HEK293 (cell line): ENCODE data around the gene MRPL39.

Source experiments
- CTCF ChIA-PET: fragments of 350-600 bp; formaldehyde crosslinking; extraction: SDS; loops from one replicate; lab custom pipeline; 2021; ENCODE audit warnings: antibody characterized with exemption; lab: Yijun Ruan, JAX
- POLR2A ChIA-PET: fragments of 300-600 bp; formaldehyde crosslinking; extraction: SDS; loops from one replicate; lab custom pipeline; 2020; ENCODE audit warnings: antibody characterized with exemption, inconsistent platforms; lab: Yijun Ruan, JAX
- H3K27ac ChIP-seq: fragments of 200-500 bp; sonication (Bioruptor generic); 2 replicates; pipeline ENCODE4 v1.5.1; 2014; ENCODE audit warnings: low read depth, low read length, control low read depth, inconsistent platforms; ENCODE audit errors: extremely low read depth
- H3K36me3 ChIP-seq, 2 experiments: fragments of 200-500 bp in 1 of 2; sonication (Bioruptor generic) in 1 of 2; 1 replicate in 1 of 2; 2 replicates in 1 of 2; pipeline ENCODE4 v1.5.1; 2014 to 2017; ENCODE audit warnings: inconsistent platforms in 2 of 2, low read length in 2 of 2; ENCODE audit not compliant: control insufficient read depth in 2 of 2, insufficient read depth in 1 of 2
- H3K4me1 ChIP-seq: fragments of 200-500 bp; sonication (Bioruptor generic); 2 replicates; pipeline ENCODE4 v1.5.1; 2014; ENCODE audit warnings: mild to moderate bottlenecking, low read length, inconsistent platforms; ENCODE audit not compliant: control insufficient read depth, insufficient read depth
- H3K4me3 ChIP-seq: 2 replicates; pipeline ENCODE4 v1.5.1; 2011; ENCODE audit warnings: low read depth, mild to moderate bottlenecking, control low read depth, low read length, moderate library complexity
- H3K9me3 ChIP-seq: fragments of 200-500 bp; sonication (Bioruptor generic); 2 replicates; pipeline ENCODE4 v1.5.1; 2014; ENCODE audit warnings: low read depth, low read length, inconsistent platforms; ENCODE audit not compliant: control insufficient read depth, insufficient read depth
- BCL11B ChIP-seq: fragments of 450-650 bp; formaldehyde crosslinking; IDR thresholded peaks from 2 replicates; pipeline ENCODE4 v1.5.1; 2016; ENCODE audit warnings: low read depth, missing biosample characterization, missing genetic modification characterization
- GLIS2 ChIP-seq: fragments of 450-650 bp; formaldehyde crosslinking; IDR thresholded peaks from 2 replicates; pipeline ENCODE4 v1.5.1; 2016; ENCODE audit warnings: missing biosample characterization, missing genetic modification characterization
- SCRT1 ChIP-seq: fragments of 450-650 bp; formaldehyde crosslinking; IDR thresholded peaks from 2 replicates; pipeline ENCODE4 v1.5.1; 2016; ENCODE audit warnings: missing biosample characterization, missing genetic modification characterization, borderline replicate concordance
- YY1 ChIP-seq: fragments of 450-650 bp; formaldehyde crosslinking; IDR thresholded peaks from 2 replicates; pipeline ENCODE4 v1.5.1; 2018; ENCODE audit warnings: missing biosample characterization, missing genetic modification characterization
- ZBTB26 ChIP-seq: fragments of 450-650 bp; formaldehyde crosslinking; optimal IDR thresholded peaks from 2 replicates; pipeline ENCODE3; 2016; ENCODE audit warnings: missing biosample characterization, mild to moderate bottlenecking, missing genetic modification characterization
- ZEB2 ChIP-seq: fragments of 450-650 bp; formaldehyde crosslinking; IDR thresholded peaks from 2 replicates; pipeline ENCODE4 v1.5.1; 2016; ENCODE audit warnings: missing biosample characterization, missing genetic modification characterization
- ZNF155 ChIP-seq: fragments of 450-650 bp; formaldehyde crosslinking; IDR thresholded peaks from 2 replicates; pipeline ENCODE4 v1.5.1; 2016; ENCODE audit warnings: missing biosample characterization, missing genetic modification characterization
- ZNF18 ChIP-seq: fragments of 450-650 bp; formaldehyde crosslinking; IDR thresholded peaks from 2 replicates; pipeline ENCODE4 v1.5.1; 2016; ENCODE audit warnings: missing biosample characterization, missing genetic modification characterization
- ZNF202 ChIP-seq: fragments of 450-650 bp; formaldehyde crosslinking; IDR thresholded peaks from 2 replicates; pipeline ENCODE4 v1.5.1; 2016; ENCODE audit warnings: missing biosample characterization, missing genetic modification characterization, borderline replicate concordance
- ZNF223 ChIP-seq: fragments of 450-650 bp; formaldehyde crosslinking; IDR thresholded peaks from 2 replicates; pipeline ENCODE4 v1.5.1; 2016; ENCODE audit warnings: missing biosample characterization, missing genetic modification characterization
- ZNF23 ChIP-seq: fragments of 450-650 bp; formaldehyde crosslinking; IDR thresholded peaks from 2 replicates; pipeline ENCODE4 v1.5.1; 2016; ENCODE audit warnings: missing biosample characterization, missing genetic modification characterization, borderline replicate concordance
- ZNF324 ChIP-seq: fragments of 450-650 bp; formaldehyde crosslinking; IDR thresholded peaks from 2 replicates; pipeline ENCODE4 v1.5.1; 2016; ENCODE audit warnings: missing biosample characterization, missing genetic modification characterization
- ZNF354C ChIP-seq: fragments of 450-650 bp; formaldehyde crosslinking; IDR thresholded peaks from 2 replicates; pipeline ENCODE4 v1.5.1; 2016; ENCODE audit warnings: missing biosample characterization, missing genetic modification characterization, low read depth, borderline replicate concordance
- ZNF416 ChIP-seq: fragments of 450-650 bp; formaldehyde crosslinking; IDR thresholded peaks from 2 replicates; pipeline ENCODE4 v1.5.1; 2016; ENCODE audit warnings: missing biosample characterization, missing genetic modification characterization
- ZNF449 ChIP-seq: fragments of 450-650 bp; formaldehyde crosslinking; IDR thresholded peaks from 2 replicates; pipeline ENCODE4 v1.5.1; 2017; ENCODE audit warnings: missing biosample characterization, mild to moderate bottlenecking, missing genetic modification characterization, moderate library complexity
- ZNF530 ChIP-seq: fragments of 450-650 bp; formaldehyde crosslinking; IDR thresholded peaks from 2 replicates; pipeline ENCODE4 v1.5.1; 2016; ENCODE audit warnings: low read depth, missing biosample characterization, missing genetic modification characterization
- ZSCAN5A ChIP-seq: fragments of 450-650 bp; formaldehyde crosslinking; IDR thresholded peaks from 2 replicates; pipeline ENCODE4 v1.5.1; 2016; ENCODE audit warnings: missing biosample characterization, missing genetic modification characterization
- TF ChIP-seq, protein P1 (sequence below): fragments of 450-650 bp; formaldehyde crosslinking; IDR thresholded peaks from 2 replicates; pipeline ENCODE4 v1.5.1; 2016; ENCODE audit warnings: missing biosample characterization, missing genetic modification characterization
- TF ChIP-seq, protein P2 (sequence below): fragments of 450-650 bp; formaldehyde crosslinking; IDR thresholded peaks from 2 replicates; pipeline ENCODE4 v1.5.1; 2016; ENCODE audit warnings: missing biosample characterization, missing genetic modification characterization
- TF ChIP-seq, protein P3 (sequence below): fragments of 450-650 bp; formaldehyde crosslinking; IDR thresholded peaks from 2 replicates; pipeline ENCODE4 v1.5.1; 2016; ENCODE audit warnings: missing biosample characterization, missing genetic modification characterization

MRPL39 gene

GRCh38 chr21:25559746-25560145, 47.5 kb downstream of the MRPL39 start:
- Histone ChIP-seq H3K4me3 (no peak overlapping the region), H3K4me1 (no peaks in the 10 kb centered on the region)

DNA sequence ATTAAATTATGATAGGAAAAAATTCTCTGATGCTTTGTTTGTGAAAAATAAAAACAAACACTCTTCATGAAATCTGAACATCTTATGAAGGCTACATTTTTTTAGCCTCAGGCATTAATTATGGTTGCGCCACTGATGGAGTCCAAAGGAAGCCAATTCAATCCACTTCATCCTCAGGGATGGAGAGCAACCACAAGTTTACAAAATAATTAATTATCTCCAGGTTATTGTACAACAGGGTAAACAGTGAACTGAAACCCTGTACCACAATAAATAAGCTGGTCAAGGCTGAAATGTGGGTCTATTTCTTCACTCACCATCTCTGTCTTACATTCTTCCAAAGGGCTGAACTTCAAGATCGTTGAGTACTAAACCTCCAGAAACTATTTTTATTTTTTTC, 49.2 kb downstream of the MRPL39 start:
- POLR2A ChIA-PET, result no interaction called here
- no peaks in the 10 kb centered on the region for H3K4me1 ChIP-seq
- CTCF ChIA-PET, result no interaction called here
- peaks cover 0 to 16% of the 10 kb centered on the region in 2 experiments; a peak in 1 of 3 replicates for H3K36me3 ChIP-seq
- H3K27ac ChIP-seq, result no peak overlapping the region
- TF ChIP-seq ZNF202 (tag by site-specific recombination) (no peak), BCL11B (tag by site-specific recombination) (no peak), ZNF155 (tag by site-specific recombination) (no peak), ZNF530 (tag by site-specific recombination) (no peak), ZNF223 (tag by site-specific recombination) (no peak), YY1 (tag by site-specific recombination) (no peak)
- no peak overlapping the region for H3K4me3 ChIP-seq
- no peaks in the 10 kb centered on the region for H3K9me3 ChIP-seq

More at GRCh38 chr21:25559746-25560145, 47.5 kb downstream of the MRPL39 start:
- Histone ChIP-seq H3K36me3 (peaks cover 0 to 26% of the 10 kb centered on the region in 2 experiments; a peak in 1 of 3 replicates), H3K27ac (no peak overlapping the region), H3K9me3 (no peaks in the 10 kb centered on the region)
- TF ChIP-seq ZSCAN5A (tag by site-specific recombination) (no peak), ZEB2 (tag by site-specific recombination) (no peak), ZNF416 (tag by site-specific recombination) (no peak), ZNF354C (no peak), SCRT1 (tag by site-specific recombination) (no peak)
- TF ChIP-seq, protein P1, sequence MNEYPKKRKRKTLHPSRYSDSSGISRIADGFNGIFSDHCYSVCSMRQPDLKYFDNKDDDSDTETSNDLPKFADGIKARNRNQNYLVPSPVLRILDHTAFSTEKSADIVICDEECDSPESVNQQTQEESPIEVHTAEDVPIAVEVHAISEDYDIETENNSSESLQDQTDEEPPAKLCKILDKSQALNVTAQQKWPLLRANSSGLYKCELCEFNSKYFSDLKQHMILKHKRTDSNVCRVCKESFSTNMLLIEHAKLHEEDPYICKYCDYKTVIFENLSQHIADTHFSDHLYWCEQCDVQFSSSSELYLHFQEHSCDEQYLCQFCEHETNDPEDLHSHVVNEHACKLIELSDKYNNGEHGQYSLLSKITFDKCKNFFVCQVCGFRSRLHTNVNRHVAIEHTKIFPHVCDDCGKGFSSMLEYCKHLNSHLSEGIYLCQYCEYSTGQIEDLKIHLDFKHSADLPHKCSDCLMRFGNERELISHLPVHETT, result no peak
- TF ChIP-seq, protein P2, sequence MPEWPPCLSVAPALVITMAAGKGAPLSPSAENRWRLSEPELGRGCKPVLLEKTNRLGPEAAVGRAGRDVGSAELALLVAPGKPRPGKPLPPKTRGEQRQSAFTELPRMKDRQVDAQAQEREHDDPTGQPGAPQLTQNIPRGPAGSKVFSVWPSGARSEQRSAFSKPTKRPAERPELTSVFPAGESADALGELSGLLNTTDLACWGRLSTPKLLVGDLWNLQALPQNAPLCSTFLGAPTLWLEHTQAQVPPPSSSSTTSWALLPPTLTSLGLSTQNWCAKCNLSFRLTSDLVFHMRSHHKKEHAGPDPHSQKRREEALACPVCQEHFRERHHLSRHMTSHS (tag by site-specific recombination), result no peak
- POLR2A ChIA-PET, result no interaction called here
- CTCF ChIA-PET, result interaction anchor here (0.6 to 0.9 kb wide), 2 partner anchors 21 to 303 kb away, joined by 3 read pairs; no protein-coding TSS in a partner anchor

- Histone ChIP-seq H3K27ac (no peak overlapping the region), H3K4me1 (no peaks in the 10 kb centered on the region), H3K4me3 (no peak overlapping the region), H3K9me3 (no peaks in the 10 kb centered on the region), H3K36me3 (peaks cover 0 to 6% of the 10 kb centered on the region in 2 experiments; a peak in 1 of 3 replicates)
- ChIA-PET CTCF (no interaction called here), POLR2A (no interaction called here)
- TF ChIP-seq GLIS2 (tag by site-specific recombination), result no peak
- TF ChIP-seq BCL11B (tag by site-specific recombination), result no peak
- no peak for TF ChIP-seq ZNF449 (tag by site-specific recombination)
- TF ChIP-seq, protein P3, sequence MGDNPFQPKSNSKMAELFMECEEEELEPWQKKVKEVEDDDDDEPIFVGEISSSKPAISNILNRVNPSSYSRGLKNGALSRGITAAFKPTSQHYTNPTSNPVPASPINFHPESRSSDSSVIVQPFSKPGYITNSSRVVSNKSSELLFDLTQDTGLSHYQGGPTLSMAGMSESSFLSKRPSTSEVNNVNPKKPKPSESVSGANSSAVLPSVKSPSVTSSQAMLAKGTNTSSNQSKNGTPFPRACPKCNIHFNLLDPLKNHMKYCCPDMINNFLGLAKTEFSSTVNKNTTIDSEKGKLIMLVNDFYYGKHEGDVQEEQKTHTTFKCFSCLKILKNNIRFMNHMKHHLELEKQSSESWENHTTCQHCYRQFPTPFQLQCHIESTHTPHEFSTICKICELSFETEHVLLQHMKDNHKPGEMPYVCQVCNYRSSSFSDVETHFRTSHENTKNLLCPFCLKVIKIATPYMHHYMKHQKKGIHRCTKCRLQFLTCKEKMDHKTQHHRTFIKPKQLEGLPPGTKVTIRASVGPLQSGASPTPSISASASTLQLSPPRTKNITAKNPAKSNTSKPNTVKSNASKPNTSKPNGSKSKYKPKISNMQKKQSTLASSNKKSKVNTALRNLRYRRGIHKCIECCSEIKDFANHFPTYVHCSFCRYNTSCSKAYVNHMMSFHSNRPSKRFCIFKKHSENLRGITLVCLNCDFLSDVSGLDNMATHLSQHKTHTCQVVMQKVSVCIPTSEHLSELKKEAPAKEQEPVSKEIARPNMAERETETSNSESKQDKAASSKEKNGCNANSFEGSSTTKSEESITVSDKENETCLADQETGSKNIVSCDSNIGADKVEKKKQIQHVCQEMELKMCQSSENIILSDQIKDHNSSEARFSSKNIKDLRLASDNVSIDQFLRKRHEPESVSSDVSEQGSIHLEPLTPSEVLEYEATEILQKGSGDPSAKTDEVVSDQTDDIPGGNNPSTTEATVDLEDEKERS, result no peak
- TF ChIP-seq ZNF18, result no peak
- no peak for TF ChIP-seq ZBTB26 (tag by site-specific recombination)
- no peak for TF ChIP-seq YY1 (tag by site-specific recombination)
- TF ChIP-seq ZNF324 (tag by site-specific recombination), result no peak
- TF ChIP-seq ZNF23 (tag by site-specific recombination), result no peak
Measured at GRCh38 chr21:25557180-25557579, 50.1 kb downstream of the MRPL39 start.
